Measurements from ENCODE around the gene RAB43.

DNA sequence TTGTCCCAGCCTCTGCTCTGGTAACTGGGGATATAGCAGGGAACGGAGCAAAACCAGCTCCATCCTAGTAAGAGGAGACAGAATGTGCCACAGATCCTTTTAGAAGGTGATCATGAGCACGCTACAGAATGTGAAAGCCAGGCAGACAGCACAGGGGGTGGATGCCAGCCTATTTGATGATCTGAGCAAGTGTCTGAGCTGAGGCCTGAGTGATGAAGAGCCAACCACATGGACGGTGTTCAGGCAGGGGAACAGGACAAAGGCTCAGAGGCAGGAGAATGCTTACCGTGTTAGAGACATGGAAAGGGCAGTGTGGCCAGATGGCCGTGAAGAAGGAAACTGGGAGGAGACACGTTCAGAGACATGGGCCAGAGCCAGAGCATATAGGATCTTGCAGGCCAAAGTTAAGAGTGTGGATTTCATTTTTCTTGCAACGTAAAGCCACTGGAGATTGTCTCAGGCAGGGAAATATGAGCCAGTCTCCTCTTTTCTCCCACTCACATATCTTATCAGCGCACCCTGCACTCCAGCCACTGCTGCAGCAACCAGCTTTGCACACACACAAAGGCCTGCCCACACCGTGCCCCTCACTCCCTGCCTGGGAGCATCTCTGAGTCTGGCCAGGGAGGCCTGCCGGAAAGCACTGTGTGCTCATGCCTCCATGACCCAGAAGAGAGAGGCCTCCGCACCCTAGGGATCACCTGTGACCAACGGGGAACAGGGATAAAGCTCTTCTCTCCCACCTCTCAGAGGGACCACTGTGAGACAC, 20.1 kb downstream of the RAB43 start:
- TF ChIP-seq, protein P1, sequence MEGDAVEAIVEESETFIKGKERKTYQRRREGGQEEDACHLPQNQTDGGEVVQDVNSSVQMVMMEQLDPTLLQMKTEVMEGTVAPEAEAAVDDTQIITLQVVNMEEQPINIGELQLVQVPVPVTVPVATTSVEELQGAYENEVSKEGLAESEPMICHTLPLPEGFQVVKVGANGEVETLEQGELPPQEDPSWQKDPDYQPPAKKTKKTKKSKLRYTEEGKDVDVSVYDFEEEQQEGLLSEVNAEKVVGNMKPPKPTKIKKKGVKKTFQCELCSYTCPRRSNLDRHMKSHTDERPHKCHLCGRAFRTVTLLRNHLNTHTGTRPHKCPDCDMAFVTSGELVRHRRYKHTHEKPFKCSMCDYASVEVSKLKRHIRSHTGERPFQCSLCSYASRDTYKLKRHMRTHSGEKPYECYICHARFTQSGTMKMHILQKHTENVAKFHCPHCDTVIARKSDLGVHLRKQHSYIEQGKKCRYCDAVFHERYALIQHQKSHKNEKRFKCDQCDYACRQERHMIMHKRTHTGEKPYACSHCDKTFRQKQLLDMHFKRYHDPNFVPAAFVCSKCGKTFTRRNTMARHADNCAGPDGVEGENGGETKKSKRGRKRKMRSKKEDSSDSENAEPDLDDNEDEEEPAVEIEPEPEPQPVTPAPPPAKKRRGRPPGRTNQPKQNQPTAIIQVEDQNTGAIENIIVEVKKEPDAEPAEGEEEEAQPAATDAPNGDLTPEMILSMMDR (IDR thresholded peaks at IDR 0.05), result no peak
- TF ChIP-seq POLR2A (IDR thresholded peaks at IDR 0.05), result no peak

All from testis (tissue), 2 donors.